Calu3 (cell line): ENCODE results near the gene COL6A2. TPM values are rescaled to one million over a fixed set of nuclear protein-coding genes. Genes with fewer than 3 reads are reported as not detected.

Experiments
- BruUV-seq: library from RNA; stranded (reverse); fragments of 400-500 nt; replicated peaks from 2 replicates; lab custom pipeline; 2021; lab: Mats Ljungman, UMichigan
- CTCF ChIA-PET: fragments of 300-600 bp; sonication (Branson Sonifier 250); formaldehyde crosslinking; loops from one replicate; lab custom pipeline; 2022; ENCODE audit warnings: antibody characterized with exemption; lab: Charles Lee
- DNase-seq: peaks from one replicate; pipeline ENCODE4 v3.0.0; 2022
- H3K27ac Mint-ChIP-seq: one replicate; pipeline ENCODE4 v1.8.0; 2022; ENCODE audit warnings: mixed read lengths; ENCODE audit not compliant: unreplicated experiment
- H3K27me3 Mint-ChIP-seq: one replicate; pipeline ENCODE4 v1.8.0; 2022; ENCODE audit warnings: mixed read lengths; ENCODE audit not compliant: unreplicated experiment
- H3K36me3 Mint-ChIP-seq: one replicate; pipeline ENCODE4 v1.8.0; 2022; ENCODE audit warnings: mild to moderate bottlenecking, moderate library complexity, mixed read lengths; ENCODE audit not compliant: insufficient read depth, unreplicated experiment
- H3K4me1 Mint-ChIP-seq: one replicate; pipeline ENCODE4 v1.8.0; 2022; ENCODE audit warnings: mild to moderate bottlenecking, low read depth, mixed read lengths; ENCODE audit not compliant: unreplicated experiment
- H3K4me3 Mint-ChIP-seq: one replicate; pipeline ENCODE4 v1.8.0; 2022; ENCODE audit warnings: mild to moderate bottlenecking, low read depth, moderate library complexity, mixed read lengths; ENCODE audit not compliant: unreplicated experiment
- H3K9me3 Mint-ChIP-seq: one replicate; pipeline ENCODE4 v1.8.0; 2022; ENCODE audit warnings: low read depth, mixed read lengths; ENCODE audit not compliant: unreplicated experiment
- CTCF ChIP-seq: fragments of 200-600 bp; IDR thresholded peaks from one replicate; pipeline ENCODE4 v1.8.0; 2022; ENCODE audit warnings: antibody characterized with exemption; ENCODE audit not compliant: unreplicated experiment
- intact Hi-C: fragments of 100-400 bp; cut with micrococcal nuclease; formaldehyde crosslinking; loops from one replicate; pipeline ENCODE4 v1.10.0; 2022; ENCODE audit not compliant: unreplicated experiment
- total RNA-seq: library from RNA; stranded (reverse); gene quantifications from 2 replicates; pipeline ENCODE4 v1.2.3, GENCODE V29; 2022

COL6A2 gene
- total RNA-seq, 1 experiment from 2014 or later, result 3.4 TPM

DNA sequence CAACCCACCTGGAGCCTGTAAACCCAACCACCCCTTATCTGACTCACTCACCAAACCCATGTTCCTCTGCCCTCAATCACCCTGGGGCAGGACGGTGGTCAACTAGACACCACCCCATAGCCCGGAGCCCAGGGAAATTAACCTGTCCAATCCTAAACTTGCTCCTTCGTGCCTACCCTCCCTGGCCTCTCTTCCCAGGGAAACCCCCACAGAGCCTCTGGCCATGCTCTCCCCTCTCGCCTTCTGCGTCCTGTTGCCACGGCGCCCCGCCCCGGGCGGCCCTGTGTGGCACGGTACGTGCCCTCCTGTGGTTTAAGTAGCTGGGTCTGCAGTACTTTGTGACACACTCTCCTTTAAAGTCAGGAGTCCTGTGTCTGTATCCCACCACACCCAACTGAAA, 61.5 kb downstream of the COL6A2 start:
- intact Hi-C loops, result no loop called here
- H3K4me1 Mint-ChIP-seq, result no peaks in the 10 kb centered on the region
- no peak for DNase-seq
- H3K4me3 Mint-ChIP-seq, result no peak overlapping the region
- peaks cover 16% of the 10 kb centered on the region for H3K27me3 Mint-ChIP-seq
- CTCF ChIA-PET, result interaction anchor here (1.3 kb wide), 1 partner anchor 16 kb away, joined by 5 read pairs; no protein-coding TSS in a partner anchor
- no TSS peak for BruUV-seq
- H3K27ac Mint-ChIP-seq, result no peak overlapping the region
- no peak for TF ChIP-seq CTCF
- peaks cover 16% of the 10 kb centered on the region for H3K36me3 Mint-ChIP-seq
- no peaks in the 10 kb centered on the region for H3K9me3 Mint-ChIP-seq

DNA sequence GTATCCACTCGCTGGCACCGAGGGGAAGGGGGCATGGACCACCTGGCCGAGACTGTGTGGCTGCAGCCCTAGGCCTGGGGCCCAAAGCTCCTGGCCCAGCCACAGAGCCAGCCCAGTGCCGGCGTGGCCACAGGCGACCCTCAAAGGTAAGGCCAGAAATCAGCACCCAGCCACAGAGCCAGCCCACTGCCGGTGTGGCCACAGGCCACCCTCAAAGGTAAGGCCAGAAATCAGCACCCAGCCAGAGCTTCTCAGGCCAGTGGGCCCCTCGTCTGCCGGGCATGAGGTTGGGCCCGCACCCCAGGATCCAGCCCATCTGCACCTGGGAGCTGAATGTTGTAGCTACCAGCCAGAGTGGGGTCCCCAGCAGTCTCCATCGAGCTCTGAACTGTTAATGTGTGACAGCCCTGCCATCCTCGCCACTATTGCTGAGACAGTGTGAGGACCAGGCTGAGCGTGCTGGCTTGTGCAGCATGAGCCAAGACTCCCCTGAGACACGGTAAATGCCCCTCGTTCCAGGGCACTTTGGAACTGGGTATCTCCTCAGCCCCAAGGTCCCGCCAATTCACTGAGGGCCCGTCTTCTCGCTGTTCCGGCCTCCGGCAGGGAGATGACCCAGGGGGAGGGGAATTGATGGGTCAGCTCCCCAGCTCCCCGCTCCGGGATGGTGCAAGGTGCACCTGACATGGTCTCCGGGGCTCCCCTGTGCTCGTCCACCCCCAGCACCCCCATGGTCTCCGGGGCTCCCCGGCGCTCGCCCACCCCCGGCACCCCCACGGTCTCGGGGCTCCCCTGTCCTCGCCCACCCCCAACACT, 62.1 kb downstream of the COL6A2 start:
- BruUV-seq, result no TSS peak
- peaks cover 16% of the 10 kb centered on the region for H3K36me3 Mint-ChIP-seq
- no peaks in the 10 kb centered on the region for H3K9me3 Mint-ChIP-seq
- no peak overlapping the region for H3K4me3 Mint-ChIP-seq
- intact Hi-C loops, result no loop called here
- peaks cover 16% of the 10 kb centered on the region for H3K27me3 Mint-ChIP-seq
- no peak overlapping the region for H3K27ac Mint-ChIP-seq
- DNase-seq, result no peak
- H3K4me1 Mint-ChIP-seq, result no peaks in the 10 kb centered on the region
- no peak for TF ChIP-seq CTCF
- CTCF ChIA-PET, result interaction anchor here (1.3 kb wide), 1 partner anchor 16 kb away, joined by 5 read pairs; no protein-coding TSS in a partner anchor

GRCh38 chr21:46160657-46160906, 62.7 kb downstream of the COL6A2 start:
- DNase-seq, result no peak
- intact Hi-C loops, result no loop called here
- CTCF ChIA-PET, result no interaction called here
- Mint-ChIP-seq H3K27me3 (peaks cover 16% of the 10 kb centered on the region), H3K9me3 (no peaks in the 10 kb centered on the region), H3K4me1 (no peaks in the 10 kb centered on the region), H3K36me3 (peaks cover 16% of the 10 kb centered on the region), H3K27ac (no peak overlapping the region), H3K4me3 (no peak overlapping the region)
- BruUV-seq, result no TSS peak
- no peak for TF ChIP-seq CTCF

DNA sequence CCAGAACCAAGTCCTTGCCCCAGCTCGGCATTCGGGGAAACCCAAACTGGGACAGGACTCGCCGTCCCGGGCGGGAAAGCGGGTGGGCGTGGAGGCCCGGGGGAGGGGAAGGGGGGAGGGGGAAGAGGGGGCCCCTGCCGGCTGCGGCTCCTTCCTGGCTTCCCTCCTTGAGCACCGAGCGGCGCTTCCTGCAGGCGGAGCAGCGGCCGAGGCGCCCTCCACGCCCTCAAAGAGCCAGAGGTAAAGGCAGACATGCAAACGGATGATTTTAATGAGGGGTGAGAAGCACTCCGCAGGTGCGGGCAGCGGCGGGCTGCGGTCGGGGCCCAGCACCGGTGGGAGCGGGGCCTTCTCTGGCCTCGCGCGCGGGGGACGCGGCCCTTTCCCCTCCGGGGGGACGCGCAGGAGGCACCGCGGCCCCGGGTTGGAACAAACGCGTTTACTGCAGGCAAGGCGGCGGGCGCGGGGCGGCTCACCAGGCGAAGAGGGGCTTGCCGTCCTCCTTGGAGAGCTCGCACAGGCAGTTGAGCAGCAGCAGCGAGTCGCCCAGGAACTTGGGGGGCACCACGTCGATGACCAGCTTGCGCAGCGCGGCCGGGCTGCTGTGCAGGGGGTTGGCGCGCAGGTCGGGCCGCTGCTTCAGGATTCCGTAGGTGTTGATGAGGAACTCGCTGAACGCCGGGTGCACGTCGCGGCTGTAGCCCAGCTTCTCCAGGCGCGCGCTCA, 63.2 kb downstream of the COL6A2 start:
- no peaks in the 10 kb centered on the region for H3K4me1 Mint-ChIP-seq
- peaks cover 16% of the 10 kb centered on the region for H3K36me3 Mint-ChIP-seq
- no peak overlapping the region for H3K4me3 Mint-ChIP-seq
- intact Hi-C loops, result no loop called here
- peaks cover 16% of the 10 kb centered on the region for H3K27me3 Mint-ChIP-seq
- CTCF ChIA-PET, result no interaction called here
- H3K27ac Mint-ChIP-seq, result no peak overlapping the region
- TF ChIP-seq CTCF, result no peak
- no peaks in the 10 kb centered on the region for H3K9me3 Mint-ChIP-seq
- BruUV-seq, result no TSS peak
- no peak for DNase-seq
